Lower leg skin (tissue), 3 donors: ENCODE results near the gene TRAPPC3L.

ENCODE experiments used
- CTCF ChIP-seq, 3 donors: fragments of 450-650 bp; IDR thresholded peaks; one replicate each; pipeline ENCODE4 v1.5.1; 2016; ENCODE audit warnings: antibody characterized with exemption in 3 of 3, mild to moderate bottlenecking in 3 of 3, moderate library complexity in 2 of 3
- POLR2A ChIP-seq, 2 donors: fragments of 450-650 bp; IDR thresholded peaks; one replicate each; pipeline ENCODE4 v1.6.1; 2016 to 2017; ENCODE audit warnings: antibody characterized with exemption in 2 of 2, mild to moderate bottlenecking in 1 of 2, moderate library complexity in 1 of 2

- TF ChIP-seq POLR2A (IDR thresholded peaks at IDR 0.05): no peak
- TF ChIP-seq CTCF (IDR thresholded peaks at IDR 0.05): no peak
Observed at GRCh38 chr6:116491610-116492330, 53.7 kb downstream of the TRAPPC3L start.
